ENCODE results near the gene FAM222A. TPM values are rescaled to one million over a fixed set of nuclear protein-coding genes. Genes with fewer than 3 reads are reported as not detected.

FAM222A gene
- total RNA-seq, 1 experiment from 2014 or later: 3.7 TPM

DNA sequence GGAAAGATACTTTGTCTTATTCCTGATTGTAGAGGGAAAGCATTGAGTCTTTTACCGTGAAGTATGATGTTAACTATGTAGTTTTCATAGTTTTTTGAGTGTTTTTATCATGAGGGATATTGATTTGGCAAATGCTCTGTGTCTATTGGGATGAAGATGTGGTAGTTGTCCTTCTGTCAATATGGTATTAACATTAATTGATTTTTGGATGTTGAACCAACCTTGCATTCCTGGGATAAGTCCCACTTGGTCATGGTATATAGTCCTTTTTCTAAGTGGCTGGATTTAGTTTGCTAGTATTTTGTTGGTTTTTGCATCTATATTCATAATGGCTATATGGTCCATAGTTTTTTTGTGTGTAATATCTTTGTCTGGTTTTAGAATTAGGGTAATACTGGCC, 42.8 kb downstream of the FAM222A start:
- ChIA-PET POLR2A (no interaction called here), RAD21 (ENCODE audit: low non-redundant PET in 1 of 2, low total read pairs in 2 of 2, uncharacterized antibody in 2 of 2, unreplicated experiment in 2 of 2) (no interaction called here), CTCF (no interaction called here)
- no peak overlapping the region for H3K4me2 ChIP-seq (ENCODE audit: low read length)
- DNase-seq (ENCODE audit: low read depth, low spot score): no peak
- intact Hi-C loops (cut with micrococcal nuclease): no loop called here
- H4K20me1 ChIP-seq (ENCODE audit: insufficient read depth): no peaks in the 10 kb centered on the region
- H3K4me3 ChIP-seq (replicated peaks in 1 of 2; ENCODE audit: low read depth in 1 of 2, low read length in 2 of 2): no peak overlapping the region
- no peak overlapping the region for H3K27ac ChIP-seq (ENCODE audit: low read depth, low read length)
- no peaks in the 10 kb centered on the region for H3K36me3 ChIP-seq (ENCODE audit: control insufficient read depth in 1 of 2, insufficient read depth in 2 of 2, low read length in 2 of 2)
- no peaks in the 10 kb centered on the region for H3K27me3 ChIP-seq (ENCODE audit: insufficient read depth, low read length)
- no peaks in the 10 kb centered on the region for H3K79me2 ChIP-seq (ENCODE audit: insufficient read depth, low read length)
- H3K9ac ChIP-seq (ENCODE audit: low read length): no peak overlapping the region
- BruUV-seq (replicated peaks): no TSS peak
- H3K9me3 ChIP-seq (ENCODE audit: control insufficient read depth in 1 of 2, insufficient read depth in 1 of 2, low read depth in 1 of 2, low read length in 2 of 2): peaks cover 0 to 5% of the 10 kb centered on the region in 2 experiments; a peak in 1 of 4 replicates
- H2AFZ ChIP-seq (ENCODE audit: low read depth, low read length, poor library complexity, severe bottlenecking): no peak overlapping the region
- no peak for TF ChIP-seq RAD21 (IDR thresholded peaks at IDR 0.05; ENCODE audit: low read depth)
- no peak for TF ChIP-seq TCF7L2 (IDR thresholded peaks at IDR 0.05; ENCODE audit: borderline replicate concordance, extremely low read depth, insufficient read depth, insufficient read length)
- no peak for TF ChIP-seq ELF1 (IDR thresholded peaks at IDR 0.05; ENCODE audit: borderline replicate concordance, low read depth)
- no peak for TF ChIP-seq EZH2 (IDR thresholded peaks at IDR 0.05)
- TF ChIP-seq, protein P1, sequence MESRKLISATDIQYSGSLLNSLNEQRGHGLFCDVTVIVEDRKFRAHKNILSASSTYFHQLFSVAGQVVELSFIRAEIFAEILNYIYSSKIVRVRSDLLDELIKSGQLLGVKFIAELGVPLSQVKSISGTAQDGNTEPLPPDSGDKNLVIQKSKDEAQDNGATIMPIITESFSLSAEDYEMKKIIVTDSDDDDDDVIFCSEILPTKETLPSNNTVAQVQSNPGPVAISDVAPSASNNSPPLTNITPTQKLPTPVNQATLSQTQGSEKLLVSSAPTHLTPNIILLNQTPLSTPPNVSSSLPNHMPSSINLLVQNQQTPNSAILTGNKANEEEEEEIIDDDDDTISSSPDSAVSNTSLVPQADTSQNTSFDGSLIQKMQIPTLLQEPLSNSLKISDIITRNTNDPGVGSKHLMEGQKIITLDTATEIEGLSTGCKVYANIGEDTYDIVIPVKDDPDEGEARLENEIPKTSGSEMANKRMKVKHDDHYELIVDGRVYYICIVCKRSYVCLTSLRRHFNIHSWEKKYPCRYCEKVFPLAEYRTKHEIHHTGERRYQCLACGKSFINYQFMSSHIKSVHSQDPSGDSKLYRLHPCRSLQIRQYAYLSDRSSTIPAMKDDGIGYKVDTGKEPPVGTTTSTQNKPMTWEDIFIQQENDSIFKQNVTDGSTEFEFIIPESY (IDR thresholded peaks at IDR 0.05; ENCODE audit: extremely low read depth, insufficient replicate concordance, low read length): no peak
- TF ChIP-seq POLR2A (IDR thresholded peaks at IDR 0.05; ENCODE audit: borderline replicate concordance, extremely low read depth, insufficient read depth, insufficient read length): no peak
- no peak for TF ChIP-seq SRF (IDR thresholded peaks at IDR 0.05; ENCODE audit: low read depth)
- no peak for TF ChIP-seq EZH2phosphoT487 (IDR thresholded peaks at IDR 0.05; ENCODE audit: borderline replicate concordance)
- TF ChIP-seq FOSL1 (IDR thresholded peaks at IDR 0.05; ENCODE audit: low read depth): no peak
- TF ChIP-seq SP1 (IDR thresholded peaks at IDR 0.05; ENCODE audit: low read depth): no peak
- TF ChIP-seq EGR1 (IDR thresholded peaks at IDR 0.05; ENCODE audit: low read depth): no peak
- no peak for TF ChIP-seq SIN3A (IDR thresholded peaks at IDR 0.05; ENCODE audit: low read depth)
- TF ChIP-seq, protein P2, sequence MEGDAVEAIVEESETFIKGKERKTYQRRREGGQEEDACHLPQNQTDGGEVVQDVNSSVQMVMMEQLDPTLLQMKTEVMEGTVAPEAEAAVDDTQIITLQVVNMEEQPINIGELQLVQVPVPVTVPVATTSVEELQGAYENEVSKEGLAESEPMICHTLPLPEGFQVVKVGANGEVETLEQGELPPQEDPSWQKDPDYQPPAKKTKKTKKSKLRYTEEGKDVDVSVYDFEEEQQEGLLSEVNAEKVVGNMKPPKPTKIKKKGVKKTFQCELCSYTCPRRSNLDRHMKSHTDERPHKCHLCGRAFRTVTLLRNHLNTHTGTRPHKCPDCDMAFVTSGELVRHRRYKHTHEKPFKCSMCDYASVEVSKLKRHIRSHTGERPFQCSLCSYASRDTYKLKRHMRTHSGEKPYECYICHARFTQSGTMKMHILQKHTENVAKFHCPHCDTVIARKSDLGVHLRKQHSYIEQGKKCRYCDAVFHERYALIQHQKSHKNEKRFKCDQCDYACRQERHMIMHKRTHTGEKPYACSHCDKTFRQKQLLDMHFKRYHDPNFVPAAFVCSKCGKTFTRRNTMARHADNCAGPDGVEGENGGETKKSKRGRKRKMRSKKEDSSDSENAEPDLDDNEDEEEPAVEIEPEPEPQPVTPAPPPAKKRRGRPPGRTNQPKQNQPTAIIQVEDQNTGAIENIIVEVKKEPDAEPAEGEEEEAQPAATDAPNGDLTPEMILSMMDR (IDR thresholded peaks at IDR 0.05 in 2 of 3, conservative IDR thresholded peaks at IDR 0.05 in 1 of 3; ENCODE audit: borderline replicate concordance in 1 of 3, insufficient read depth in 1 of 3, low read depth in 2 of 3, low read length in 2 of 3): no peak
- no peak; the same call in 1 of the 2 replicates for TF ChIP-seq CBX3 (IDR thresholded peaks at IDR 0.05; ENCODE audit: low read depth)
- TF ChIP-seq CEBPB (IDR thresholded peaks at IDR 0.05; ENCODE audit: low read depth): no peak
- no peak for TF ChIP-seq POLR2AphosphoS5 (IDR thresholded peaks at IDR 0.05; ENCODE audit: low read depth, low read length)
- no peak for TF ChIP-seq ZFX (IDR thresholded peaks at IDR 0.05)
- no peaks in the 10 kb centered on the region for H3K9me2 ChIP-seq (ENCODE audit: insufficient read depth)
- ATAC-seq: no peak
- no peaks in the 10 kb centered on the region for H3K4me1 ChIP-seq (ENCODE audit: control insufficient read depth in 1 of 2, insufficient read depth in 2 of 2, low read length in 2 of 2)
